HEK293 (cell line): Measurements from ENCODE around the gene CSMD2.

ENCODE experiments used
- CTCF ChIA-PET: fragments of 350-600 bp; formaldehyde crosslinking; extraction: SDS; loops from one replicate; lab custom pipeline; 2021; ENCODE audit warnings: antibody characterized with exemption; lab: Yijun Ruan, JAX
- POLR2A ChIA-PET: fragments of 300-600 bp; formaldehyde crosslinking; extraction: SDS; loops from one replicate; lab custom pipeline; 2020; ENCODE audit warnings: antibody characterized with exemption, inconsistent platforms; lab: Yijun Ruan, JAX
- H3K27ac ChIP-seq: fragments of 200-500 bp; sonication (Bioruptor generic); 2 replicates; pipeline ENCODE4 v1.5.1; 2014; ENCODE audit warnings: low read depth, low read length, control low read depth, inconsistent platforms; ENCODE audit errors: extremely low read depth
- H3K36me3 ChIP-seq, 2 experiments: fragments of 200-500 bp in 1 of 2; sonication (Bioruptor generic) in 1 of 2; 1 replicate in 1 of 2; 2 replicates in 1 of 2; pipeline ENCODE4 v1.5.1; 2014 to 2017; ENCODE audit warnings: inconsistent platforms in 2 of 2, low read length in 2 of 2; ENCODE audit not compliant: control insufficient read depth in 2 of 2, insufficient read depth in 1 of 2
- H3K4me1 ChIP-seq: fragments of 200-500 bp; sonication (Bioruptor generic); 2 replicates; pipeline ENCODE4 v1.5.1; 2014; ENCODE audit warnings: mild to moderate bottlenecking, low read length, inconsistent platforms; ENCODE audit not compliant: control insufficient read depth, insufficient read depth
- H3K4me3 ChIP-seq: 2 replicates; pipeline ENCODE4 v1.5.1; 2011; ENCODE audit warnings: low read depth, mild to moderate bottlenecking, control low read depth, low read length, moderate library complexity
- H3K9me3 ChIP-seq: fragments of 200-500 bp; sonication (Bioruptor generic); 2 replicates; pipeline ENCODE4 v1.5.1; 2014; ENCODE audit warnings: low read depth, low read length, inconsistent platforms; ENCODE audit not compliant: control insufficient read depth, insufficient read depth
- BCL6B ChIP-seq: fragments of 450-650 bp; formaldehyde crosslinking; IDR thresholded peaks from 2 replicates; pipeline ENCODE4 v1.5.1; 2017; ENCODE audit warnings: missing biosample characterization, missing genetic modification characterization
- INSM2 ChIP-seq: fragments of 450-650 bp; formaldehyde crosslinking; IDR thresholded peaks from 2 replicates; pipeline ENCODE4 v1.5.1; 2016; ENCODE audit warnings: missing biosample characterization, missing genetic modification characterization
- PATZ1 ChIP-seq: fragments of 450-650 bp; formaldehyde crosslinking; IDR thresholded peaks from 2 replicates; pipeline ENCODE4 v1.5.1; 2016; ENCODE audit warnings: missing biosample characterization, missing genetic modification characterization
- PRDM6 ChIP-seq: fragments of 450-650 bp; formaldehyde crosslinking; IDR thresholded peaks from 2 replicates; pipeline ENCODE4 v1.5.1; 2017; ENCODE audit warnings: missing biosample characterization, missing genetic modification characterization
- TSHZ1 ChIP-seq: fragments of 450-650 bp; formaldehyde crosslinking; IDR thresholded peaks from 2 replicates; pipeline ENCODE4 v1.5.1; 2016; ENCODE audit warnings: missing biosample characterization, missing genetic modification characterization, borderline replicate concordance
- ZNF146 ChIP-seq: fragments of 450-650 bp; formaldehyde crosslinking; IDR thresholded peaks from 2 replicates; pipeline ENCODE4 v1.5.1; 2016; ENCODE audit warnings: missing biosample characterization, missing genetic modification characterization
- ZNF266 ChIP-seq: fragments of 450-650 bp; formaldehyde crosslinking; IDR thresholded peaks from 2 replicates; pipeline ENCODE4 v1.5.1; 2016; ENCODE audit warnings: missing biosample characterization, missing genetic modification characterization, low read depth
- ZNF37A ChIP-seq: fragments of 450-650 bp; IDR thresholded peaks from 2 replicates; pipeline ENCODE4 v1.5.1; 2018; ENCODE audit warnings: missing biosample characterization, missing genetic modification characterization
- ZNF404 ChIP-seq: fragments of 450-650 bp; formaldehyde crosslinking; IDR thresholded peaks from 2 replicates; pipeline ENCODE4 v1.5.1; 2017; ENCODE audit warnings: missing biosample characterization, missing genetic modification characterization
- ZNF501 ChIP-seq: fragments of 450-650 bp; formaldehyde crosslinking; IDR thresholded peaks from 2 replicates; pipeline ENCODE4 v1.5.1; 2016; ENCODE audit warnings: missing biosample characterization, missing genetic modification characterization
- ZNF544 ChIP-seq: fragments of 450-650 bp; formaldehyde crosslinking; IDR thresholded peaks from 2 replicates; pipeline ENCODE4 v1.5.0; 2017; ENCODE audit warnings: missing biosample characterization, missing genetic modification characterization
- ZNF558 ChIP-seq: fragments of 450-650 bp; formaldehyde crosslinking; IDR thresholded peaks from 2 replicates; pipeline ENCODE4 v1.5.1; 2016; ENCODE audit warnings: missing biosample characterization, missing genetic modification characterization
- ZNF639 ChIP-seq: fragments of 450-650 bp; formaldehyde crosslinking; IDR thresholded peaks from 2 replicates; pipeline ENCODE4 v1.5.1; 2016; ENCODE audit warnings: missing biosample characterization, missing genetic modification characterization
- ZNF664 ChIP-seq: fragments of 450-650 bp; formaldehyde crosslinking; IDR thresholded peaks from 2 replicates; pipeline ENCODE4 v1.5.1; 2016; ENCODE audit warnings: missing biosample characterization, missing genetic modification characterization

Gene CSMD2

GRCh38 chr1:34178072-34178471, 13.0 kb upstream of the CSMD2 start:
- Histone ChIP-seq H3K36me3 (no peaks in the 10 kb centered on the region), H3K9me3 (no peaks in the 10 kb centered on the region), H3K4me1 (no peaks in the 10 kb centered on the region), H3K4me3 (no peak overlapping the region), H3K27ac (no peak overlapping the region)
- CTCF ChIA-PET, result interaction anchor here (1.7 kb wide), 1 partner anchor 15 kb away, joined by 4 read pairs; no protein-coding TSS in a partner anchor
- POLR2A ChIA-PET, result interaction anchor here (0.7 kb wide), 1 partner anchor 20 kb away, joined by 3 read pairs; no protein-coding TSS in a partner anchor
- TF ChIP-seq ZNF664 (tag by site-specific recombination), result no peak
- TF ChIP-seq ZNF37A (tag by site-specific recombination), result no peak
- TF ChIP-seq BCL6B (tag by site-specific recombination), result no peak
- TF ChIP-seq ZNF501 (tag by site-specific recombination), result no peak
- no peak for TF ChIP-seq TSHZ1 (tag by site-specific recombination)
- TF ChIP-seq ZNF266 (tag by site-specific recombination), result no peak
- no peak for TF ChIP-seq ZNF558 (tag by site-specific recombination)

- H3K4me3 ChIP-seq, result no peak within 1 kb of the TSS
- H3K4me1 ChIP-seq, result no peaks in the 10 kb centered on the region
- no peak within 1 kb of the TSS for H3K27ac ChIP-seq
- no peaks in the 10 kb centered on the region for H3K36me3 ChIP-seq
- H3K9me3 ChIP-seq, result no peaks in the 10 kb centered on the region
- ChIA-PET POLR2A (interaction anchor here (0.7 kb wide), 1 partner anchor 19 kb away, joined by 3 read pairs; no protein-coding TSS in a partner anchor), CTCF (no interaction called here)
- TF ChIP-seq BCL6B (tag by site-specific recombination) (no peak), PRDM6 (tag by site-specific recombination) (no peak), ZNF146 (tag by site-specific recombination) (no peak), PATZ1 (tag by site-specific recombination) (no peak), ZNF544 (tag by site-specific recombination) (no peak), ZNF404 (tag by site-specific recombination) (no peak), INSM2 (no peak), ZNF639 (tag by site-specific recombination) (no peak)
These were observed 12.0 kb upstream of the CSMD2 start, which contains the start of gene C1orf94 for GRCh38 chr1:34176830-34177603. TSS of gene C1orf94 (plus strand) at chr1:34176907. CDS start at chr1:34177790, 883 bp downstream.
